Stimulated activated CD8-positive, alpha-beta memory T cell treated with anti-CD3 and anti-CD28 coated beads, Interleukin-2, amount 100 ng/mL, for 1 hour (primary cell): ENCODE measurements around the gene IFT43.

ENCODE experiments used
- DNase-seq, 2 donors: peaks; one replicate each; pipeline ENCODE4 v3.0.0-alpha.2; 2020; ENCODE audit warnings: low read depth in 2 of 2

The IFT43 gene

DNA sequence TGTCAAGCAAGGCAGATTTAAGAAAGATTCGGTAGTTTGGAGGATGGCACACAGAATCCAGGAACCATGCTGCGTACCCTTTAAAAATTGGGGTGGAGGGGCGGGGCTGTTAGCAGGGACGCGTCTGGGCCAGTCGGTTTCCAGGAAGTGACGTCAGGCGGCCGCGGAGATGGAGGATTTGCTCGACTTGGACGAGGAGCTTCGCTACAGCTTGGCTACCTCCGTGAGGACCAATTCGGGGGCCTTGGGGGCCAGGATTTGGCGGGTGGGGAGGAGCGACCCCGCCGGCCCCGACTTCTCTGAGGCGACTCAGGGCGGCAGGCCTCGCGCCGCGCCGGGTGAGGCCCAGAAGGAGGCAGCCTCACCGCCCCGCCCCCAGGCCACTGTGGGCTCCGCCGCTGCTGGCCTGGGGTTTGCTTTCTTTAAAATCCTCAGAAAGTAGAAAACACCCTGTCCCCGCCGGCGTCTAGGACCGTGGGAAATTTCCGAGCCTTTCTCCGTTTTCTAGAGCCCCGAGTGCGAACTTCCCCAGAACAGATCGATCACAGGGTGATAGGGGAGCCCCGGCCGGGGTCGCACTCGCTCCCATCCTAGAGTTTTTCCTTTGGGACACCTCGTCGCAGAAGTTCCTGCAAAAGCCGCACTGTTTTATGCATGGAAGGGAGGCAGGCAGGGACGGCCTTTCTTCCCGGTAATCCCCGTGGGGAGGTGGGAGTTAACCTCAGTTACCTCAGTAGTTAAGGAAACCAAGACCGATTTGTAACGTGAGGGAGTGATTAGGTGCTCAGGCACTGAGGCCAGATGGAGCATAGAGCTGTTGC lies at the start of gene IFT43:
Gene IFT43 (plus strand): TSS at position 146 of the 821 bp plus-strand sequence. CDS start 24 bp downstream, at position 170.
- DNase-seq = peak; percentile 86

DNA sequence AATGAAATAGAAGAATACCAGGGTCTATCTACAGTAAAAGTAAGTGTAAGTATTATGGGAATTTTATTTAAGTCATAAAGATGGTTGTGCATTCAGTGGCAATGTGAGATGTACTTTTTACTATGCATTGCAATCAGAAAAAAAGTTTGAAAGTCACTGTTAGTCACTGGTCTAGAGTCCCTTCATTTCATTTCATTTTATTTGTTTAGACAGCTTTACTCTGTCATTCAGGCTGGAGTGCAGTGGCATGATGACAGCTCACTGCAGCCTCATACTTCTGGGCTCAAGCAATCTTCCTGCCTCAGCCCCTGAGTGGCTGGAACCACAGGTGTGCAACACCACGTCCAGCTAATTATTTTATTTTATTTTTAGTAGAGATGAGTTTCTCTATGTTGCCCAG lies 46.4 kb upstream of the IFT43 start:
- DNase-seq = no peak

DNA sequence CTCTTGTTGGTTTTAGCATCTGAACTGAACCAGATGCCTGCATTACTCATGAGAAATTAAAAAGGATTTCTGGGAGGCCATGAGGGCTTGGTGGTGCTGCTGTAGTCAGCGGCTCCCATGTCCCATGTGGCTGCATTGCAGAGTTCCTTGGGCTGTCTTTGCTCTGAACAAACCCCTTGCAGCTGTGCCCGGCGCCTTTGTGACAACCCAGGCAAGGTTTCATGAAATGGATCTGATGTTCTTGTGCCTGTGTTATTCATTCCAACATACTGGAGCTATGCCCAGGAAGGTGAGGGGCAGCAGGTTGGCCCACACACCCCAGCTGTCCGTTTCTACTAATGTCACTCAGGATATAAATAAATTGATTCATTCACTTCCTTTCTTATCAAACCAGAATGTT lies 44.5 kb upstream of the IFT43 start:
- DNase-seq = no peak

DNA sequence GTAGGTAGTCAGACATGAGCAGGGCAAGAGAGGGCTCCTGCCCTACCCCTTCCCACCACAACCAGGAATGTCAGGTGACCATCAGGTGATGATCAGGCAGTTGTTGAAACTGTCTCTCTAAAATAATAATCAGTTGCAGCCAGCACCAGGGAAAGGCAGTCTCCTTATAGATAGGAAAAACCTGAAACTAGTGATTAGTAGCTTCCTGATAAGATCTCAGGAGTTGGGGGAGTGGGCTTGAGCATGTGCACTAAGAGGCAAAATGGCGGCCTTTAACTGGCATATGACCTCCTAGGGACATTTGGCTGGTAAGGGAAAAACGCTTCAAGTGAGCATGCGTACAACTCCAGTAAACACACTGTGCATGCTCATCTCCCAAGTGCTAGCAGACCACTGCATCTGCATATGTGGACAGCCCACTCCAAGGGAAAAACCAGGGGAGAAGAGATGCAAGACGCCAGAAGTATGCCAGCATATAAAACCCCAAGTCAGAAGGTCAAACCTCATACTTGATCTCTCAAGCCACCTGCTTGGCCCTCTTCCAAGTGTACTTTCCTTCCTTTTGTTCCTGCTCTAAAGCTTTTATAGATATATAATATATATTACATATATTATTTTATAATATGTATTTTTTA lies 40.8 kb upstream of the IFT43 start:
- DNase-seq = no peak

DNA sequence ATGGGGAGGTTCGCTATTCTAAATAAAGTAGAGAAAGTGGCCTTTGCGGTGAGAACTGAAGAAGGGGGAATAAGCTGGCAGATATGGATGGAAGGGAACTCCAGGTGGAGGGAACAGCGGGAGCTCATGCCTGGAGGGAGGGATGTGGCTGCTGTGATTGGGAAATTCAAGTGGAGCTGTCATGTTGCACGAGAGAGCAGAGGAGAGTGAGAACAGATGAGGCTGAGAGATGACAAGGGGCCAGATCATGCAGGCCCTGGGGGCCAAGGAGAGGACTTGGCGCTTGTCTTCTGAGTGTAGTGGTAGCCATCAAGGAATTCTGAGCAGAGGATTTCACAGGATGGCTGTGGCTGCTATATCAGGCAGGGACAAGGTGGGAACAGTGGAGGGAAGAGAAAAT lies 38.8 kb upstream of the IFT43 start:
- no peak for DNase-seq

DNA sequence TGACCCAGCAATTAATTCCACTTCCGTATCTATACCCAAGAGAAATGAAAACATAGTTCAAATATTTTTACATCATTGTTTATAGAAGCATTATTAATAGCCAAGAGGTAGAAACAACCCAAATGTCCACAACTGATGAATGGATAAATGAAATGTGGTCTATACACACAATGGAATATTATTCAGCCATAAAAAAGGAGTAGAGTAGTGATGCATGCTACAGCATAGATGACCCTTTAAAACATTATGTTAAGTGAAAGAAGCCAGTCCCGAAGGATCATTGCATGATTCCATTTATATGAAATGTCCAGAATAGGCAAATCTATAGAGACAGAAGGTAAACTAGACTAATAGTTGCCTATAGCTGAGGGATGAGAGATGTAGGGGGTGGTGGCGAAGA lies 33.1 kb upstream of the IFT43 start:
- no peak for DNase-seq

GRCh38 chr14:75959031-75959430 lies 26.5 kb upstream of the IFT43 start:
- no peak for DNase-seq

GRCh38 chr14:75960231-75960630 lies 25.3 kb upstream of the IFT43 start:
- DNase-seq = no peak

GRCh38 chr14:75961662-75962061 lies 23.9 kb upstream of the IFT43 start:
- no peak for DNase-seq

- no peak for DNase-seq
Observed at GRCh38 chr14:75967866-75968265, 17.7 kb upstream of the IFT43 start.

GRCh38 chr14:75968456-75968855 lies 17.1 kb upstream of the IFT43 start:
- no peak for DNase-seq

GRCh38 chr14:75969126-75969525 lies 16.4 kb upstream of the IFT43 start:
- no peak for DNase-seq

GRCh38 chr14:75969891-75970290 lies 15.7 kb upstream of the IFT43 start:
- no peak for DNase-seq

GRCh38 chr14:75970989-75971388 lies 14.6 kb upstream of the IFT43 start:
- no peak for DNase-seq

GRCh38 chr14:75971509-75971908 lies 14.1 kb upstream of the IFT43 start:
- no peak for DNase-seq

DNA sequence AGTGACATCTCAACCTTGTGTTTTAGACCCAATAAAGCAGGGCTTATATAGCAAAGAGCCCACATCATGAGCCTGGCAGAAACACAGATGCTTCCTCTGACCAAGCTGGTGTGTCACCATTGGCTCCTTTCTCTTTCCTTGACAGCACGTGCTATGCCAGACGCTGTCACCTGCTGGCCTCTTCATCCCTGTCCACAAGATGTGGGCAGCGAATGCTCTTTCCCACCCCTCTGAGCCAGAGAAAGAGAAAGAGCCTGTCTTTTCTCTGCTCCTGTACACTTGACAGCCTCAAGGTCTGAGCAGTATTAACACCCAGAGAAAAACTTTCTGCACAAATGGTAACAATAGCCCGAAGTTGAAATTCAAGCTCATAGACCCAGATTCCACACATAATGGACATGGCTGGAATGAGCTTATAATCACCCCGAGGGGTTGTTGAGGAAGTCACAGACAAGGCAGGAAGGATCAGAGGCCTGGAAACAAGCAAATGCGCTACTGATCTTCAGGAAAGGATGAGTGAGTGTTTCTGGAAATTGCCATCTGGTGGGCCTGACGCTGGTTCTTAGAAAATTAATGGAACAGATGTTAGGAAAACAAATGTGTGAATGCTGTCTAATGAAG lies 12.7 kb upstream of the IFT43 start:
- no peak for DNase-seq

DNA sequence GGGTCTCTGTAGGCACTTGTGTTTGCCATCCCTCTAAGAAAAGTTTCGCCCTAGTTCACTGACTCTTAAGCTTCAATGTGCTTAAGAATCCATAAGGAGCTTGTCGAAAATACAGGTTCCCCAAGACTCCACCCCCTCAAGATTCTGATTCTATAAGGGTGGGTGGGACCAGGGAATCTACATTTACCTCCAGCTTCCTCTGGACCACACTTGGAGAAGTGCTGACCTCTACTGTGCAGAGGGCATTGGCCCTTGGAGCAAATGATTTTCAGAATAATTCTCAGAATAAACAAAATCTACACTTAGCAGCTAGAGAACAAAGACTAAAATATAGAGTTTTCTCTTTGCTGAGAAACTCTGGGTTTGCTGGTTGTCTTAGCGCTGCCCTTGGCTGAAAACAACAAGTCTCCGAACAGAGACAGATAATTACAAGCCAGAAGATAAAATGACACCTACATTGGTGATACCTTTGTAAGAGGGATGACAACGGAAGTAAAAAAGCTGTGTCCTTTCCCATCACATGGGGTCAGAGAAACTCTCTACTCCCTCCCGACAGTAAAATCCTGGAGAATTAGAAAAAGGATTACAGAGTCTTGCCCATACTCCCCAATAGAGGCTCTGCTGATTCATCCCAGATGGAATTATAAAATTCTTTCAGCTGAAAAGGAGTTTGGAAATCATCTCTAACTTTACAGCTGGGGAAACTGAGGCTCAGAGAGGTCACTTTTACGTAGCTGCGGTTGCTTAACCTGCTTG lies 8.6 kb upstream of the IFT43 start:
- no peak for DNase-seq

DNA sequence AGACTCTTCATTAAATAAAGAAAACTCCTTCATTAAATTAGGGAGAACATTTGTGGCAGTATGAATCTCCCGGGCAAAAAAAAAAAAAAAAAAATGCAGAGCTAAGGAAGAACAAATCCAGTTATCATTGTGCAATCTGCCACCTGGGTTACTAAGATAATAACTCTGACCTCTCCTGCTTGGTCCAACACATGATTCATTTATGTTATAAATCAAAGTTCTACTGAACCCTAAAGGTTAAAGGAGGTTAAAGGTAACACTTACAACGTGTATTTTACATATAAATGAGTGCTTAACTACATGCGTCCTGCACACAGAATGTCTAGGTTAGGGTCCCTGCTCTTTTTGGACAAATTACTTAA lies 8.0 kb upstream of the IFT43 start:
- DNase-seq = no peak

- DNase-seq = no peak
Observed at GRCh38 chr14:75978249-75978731, 7.3 kb upstream of the IFT43 start.

- DNase-seq = no peak
Observed at GRCh38 chr14:75979071-75979571, 6.4 kb upstream of the IFT43 start.

DNA sequence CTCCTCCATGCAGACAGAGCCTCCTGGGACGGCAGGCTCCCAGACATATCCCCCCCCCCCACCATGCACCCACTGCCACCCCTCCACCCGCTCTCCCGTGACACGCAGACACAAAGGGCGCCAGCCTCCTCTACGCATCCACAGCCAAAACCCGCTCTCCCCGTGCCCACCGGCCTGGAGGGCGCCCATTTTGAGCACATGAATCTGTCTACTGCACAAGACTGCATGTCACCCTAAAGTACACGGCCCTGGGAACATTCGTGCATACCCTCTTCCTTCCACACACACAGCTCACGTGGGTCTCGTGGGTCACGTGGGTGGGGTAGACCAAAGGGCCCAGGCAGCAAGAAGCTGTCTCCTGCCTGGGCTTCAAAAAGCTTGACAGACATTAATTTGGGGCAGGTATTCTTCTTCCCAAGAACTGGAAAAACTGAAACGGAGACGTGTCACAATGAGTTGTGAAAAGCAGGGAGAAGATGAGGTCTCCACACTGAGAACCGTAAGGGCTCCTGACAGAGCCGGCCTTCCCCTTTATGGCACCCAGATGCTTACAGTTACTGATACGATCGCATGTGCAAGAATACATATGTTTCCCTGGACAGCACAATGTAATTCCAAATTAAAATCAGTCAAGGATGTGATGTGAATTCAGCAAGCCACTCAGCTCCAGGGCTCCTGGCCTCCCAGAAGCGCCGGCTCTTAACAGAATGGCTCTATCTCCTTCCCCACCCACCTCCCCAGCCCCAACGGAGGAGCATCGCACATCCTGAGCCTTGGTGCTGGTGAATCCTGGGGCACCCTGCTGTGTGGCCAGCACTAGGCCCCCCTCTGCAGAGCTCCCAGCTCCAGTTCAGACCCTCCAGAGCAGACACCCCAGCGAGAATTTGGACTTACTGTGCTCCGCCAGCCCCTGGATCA lies 5.7 kb upstream of the IFT43 start:
- DNase-seq = no peak
